ENCODE data around the gene PSMC3.

The PSMC3 gene

DNA sequence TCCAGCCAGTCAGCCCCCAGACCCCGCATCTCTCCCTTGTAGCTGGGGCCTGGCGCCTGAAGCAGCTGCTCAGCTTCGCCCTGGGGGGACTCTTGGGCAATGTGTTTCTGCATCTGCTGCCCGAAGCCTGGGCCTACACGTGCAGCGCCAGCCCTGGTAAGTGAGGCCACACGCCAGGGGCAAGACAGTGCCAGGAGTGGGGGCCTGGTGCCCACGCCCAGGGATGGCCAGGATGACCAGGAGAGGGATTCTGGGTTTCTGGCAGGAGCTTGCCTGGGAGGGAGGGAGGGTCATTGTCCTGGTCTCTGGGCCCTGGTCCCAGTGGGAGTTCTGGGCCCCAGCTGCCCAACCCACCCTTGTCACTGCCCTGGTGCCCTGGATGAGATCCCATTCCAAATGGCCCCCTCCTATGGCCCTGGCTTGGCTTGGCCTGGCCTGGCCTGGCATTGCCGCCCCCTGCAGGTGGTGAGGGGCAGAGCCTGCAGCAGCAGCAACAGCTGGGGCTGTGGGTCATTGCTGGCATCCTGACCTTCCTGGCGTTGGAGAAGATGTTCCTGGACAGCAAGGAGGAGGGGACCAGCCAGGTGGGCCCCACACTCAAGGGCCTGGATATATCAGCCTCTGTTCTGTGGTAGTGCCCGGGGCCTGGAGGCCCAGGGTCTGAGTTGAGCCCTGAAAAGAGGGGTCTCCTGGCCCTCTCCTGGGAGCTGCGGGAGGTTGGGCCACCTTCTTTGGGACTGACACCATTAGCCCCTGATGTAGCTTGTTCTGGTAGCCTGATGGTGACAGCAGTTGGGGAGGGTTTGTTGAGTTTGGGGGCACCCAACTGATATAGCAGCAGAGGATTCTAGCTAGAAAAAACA, 14.1 kb downstream of the PSMC3 start:
- DNase-seq: no peak

DNA sequence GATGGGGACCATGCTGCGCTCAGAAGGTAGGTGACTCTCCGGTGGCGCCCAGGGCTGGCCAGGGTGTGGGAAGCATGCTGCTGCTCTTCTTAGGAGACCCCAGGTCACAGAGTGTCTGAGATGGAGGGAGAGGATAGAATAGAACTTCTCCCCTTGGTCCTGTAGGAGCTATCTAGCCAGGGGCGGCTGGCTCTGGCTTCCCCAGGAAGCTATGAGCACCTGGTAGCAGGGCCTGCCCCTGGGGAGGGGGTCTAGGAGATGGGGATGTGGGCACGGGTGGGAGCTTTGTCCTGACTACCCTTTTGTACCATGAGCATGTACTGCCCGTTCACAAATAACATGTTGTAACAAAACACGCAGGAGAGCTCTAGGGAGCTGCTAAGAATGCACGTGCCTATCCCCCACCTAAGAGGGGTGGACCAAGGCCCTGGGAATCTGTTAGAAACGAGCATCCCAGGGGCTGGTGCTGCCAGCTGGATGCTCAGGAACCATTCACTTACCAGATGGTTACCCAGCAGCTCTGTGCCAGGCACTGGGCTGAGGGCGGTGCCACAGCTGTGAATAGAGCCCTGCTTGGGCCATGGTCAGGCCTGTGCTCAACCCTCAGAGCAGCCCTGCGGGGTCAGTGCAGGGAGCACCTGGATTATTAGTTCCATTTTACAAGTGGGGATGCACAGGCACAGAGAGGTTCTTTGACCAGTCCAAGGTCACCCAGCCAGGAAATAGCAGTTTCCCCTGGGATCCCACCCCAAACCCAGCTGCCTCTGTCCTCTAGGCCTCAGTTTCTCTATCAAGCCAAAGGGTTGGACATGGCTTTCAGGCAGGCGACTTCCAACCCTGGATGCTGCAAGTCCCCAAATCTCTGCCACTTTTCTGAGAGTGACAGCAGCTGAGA, 15.6 kb downstream of the PSMC3 start:
- DNase-seq: no peak

DNA sequence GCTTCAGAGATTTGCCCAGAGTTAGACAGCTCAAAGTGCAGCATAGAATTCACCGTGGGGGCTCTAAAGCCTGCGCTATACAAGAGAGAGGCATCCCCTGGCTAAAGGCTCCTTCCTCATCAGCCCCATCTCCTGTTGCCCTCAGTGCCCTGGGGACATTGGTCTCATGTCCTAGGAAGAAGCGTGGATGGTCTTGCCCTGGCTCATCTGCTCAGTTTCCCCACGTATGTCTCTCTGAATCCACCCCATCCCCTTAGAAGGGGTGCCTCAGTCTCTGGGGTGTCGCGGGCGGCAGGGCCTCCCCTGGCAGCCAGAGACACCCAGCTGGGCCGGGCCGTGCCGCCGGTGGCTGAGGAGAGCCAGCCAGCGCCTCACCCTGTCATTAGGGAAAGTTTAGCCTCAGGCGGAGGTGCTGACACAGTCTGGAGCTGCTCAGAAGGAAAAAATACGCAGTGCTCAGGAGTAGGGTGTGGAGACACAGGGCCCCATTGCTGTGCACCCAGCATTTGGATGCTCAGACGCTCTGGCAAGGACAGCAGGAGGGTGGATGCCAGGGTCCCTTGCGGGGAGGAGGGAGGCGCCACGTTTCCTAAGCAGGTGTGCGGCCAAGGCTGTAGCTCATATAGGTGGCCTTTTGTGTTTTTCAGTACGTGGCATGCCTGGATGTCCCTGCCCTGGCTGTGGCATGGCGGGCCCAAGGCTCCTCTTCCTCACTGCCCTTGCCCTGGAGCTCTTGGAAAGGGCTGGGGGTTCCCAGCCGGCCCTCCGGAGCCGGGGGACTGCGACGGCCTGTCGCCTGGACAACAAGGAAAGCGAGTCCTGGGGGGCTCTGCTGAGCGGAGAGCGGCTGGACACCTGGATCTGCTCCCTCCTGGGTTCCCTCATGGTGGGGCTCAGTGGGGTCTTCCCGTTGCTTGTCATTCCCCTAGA, 16.5 kb downstream of the PSMC3 start:
- no peak for DNase-seq

DNA sequence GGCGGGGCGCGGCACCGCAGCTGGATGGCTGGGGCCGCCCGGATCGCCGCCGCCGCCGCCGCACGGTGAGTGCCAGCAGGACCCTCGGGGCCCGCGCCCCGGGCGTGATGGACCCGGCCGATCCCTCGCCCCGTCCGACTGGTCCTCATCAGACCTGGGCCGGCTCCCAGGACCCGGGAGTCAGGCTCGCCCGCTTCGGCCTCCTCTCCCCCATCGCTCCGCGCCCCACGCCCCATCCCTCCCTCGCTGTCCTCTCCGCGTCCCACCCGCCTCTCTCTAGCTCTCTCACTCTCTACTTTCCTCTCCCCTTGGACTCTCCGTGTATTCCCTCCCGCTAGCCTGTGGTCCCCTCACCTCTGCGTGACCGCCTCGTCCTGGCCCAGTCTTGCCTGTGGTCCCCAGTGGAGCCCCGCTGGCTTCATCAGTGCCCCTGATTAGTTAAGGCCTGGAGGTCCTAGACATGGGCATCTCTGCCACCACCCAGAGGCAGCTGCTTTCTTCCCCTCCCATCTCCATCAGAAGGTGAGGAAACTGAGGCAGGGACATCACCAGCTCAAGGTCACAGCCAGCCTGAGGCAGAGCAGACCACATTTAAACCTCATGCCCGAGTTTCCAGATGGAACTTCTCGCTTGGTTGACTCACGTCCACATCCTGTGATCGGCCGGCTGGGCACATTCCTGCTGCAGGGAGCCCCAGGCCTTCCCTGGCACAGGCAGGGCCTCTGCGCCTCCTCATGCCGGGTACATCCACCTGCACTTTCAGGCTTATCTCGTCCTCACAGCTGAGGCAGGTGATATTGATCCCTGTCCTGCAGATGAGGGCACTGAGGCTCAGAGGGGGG, 17.4 kb downstream of the PSMC3 start:
- no peak for DNase-seq

DNA sequence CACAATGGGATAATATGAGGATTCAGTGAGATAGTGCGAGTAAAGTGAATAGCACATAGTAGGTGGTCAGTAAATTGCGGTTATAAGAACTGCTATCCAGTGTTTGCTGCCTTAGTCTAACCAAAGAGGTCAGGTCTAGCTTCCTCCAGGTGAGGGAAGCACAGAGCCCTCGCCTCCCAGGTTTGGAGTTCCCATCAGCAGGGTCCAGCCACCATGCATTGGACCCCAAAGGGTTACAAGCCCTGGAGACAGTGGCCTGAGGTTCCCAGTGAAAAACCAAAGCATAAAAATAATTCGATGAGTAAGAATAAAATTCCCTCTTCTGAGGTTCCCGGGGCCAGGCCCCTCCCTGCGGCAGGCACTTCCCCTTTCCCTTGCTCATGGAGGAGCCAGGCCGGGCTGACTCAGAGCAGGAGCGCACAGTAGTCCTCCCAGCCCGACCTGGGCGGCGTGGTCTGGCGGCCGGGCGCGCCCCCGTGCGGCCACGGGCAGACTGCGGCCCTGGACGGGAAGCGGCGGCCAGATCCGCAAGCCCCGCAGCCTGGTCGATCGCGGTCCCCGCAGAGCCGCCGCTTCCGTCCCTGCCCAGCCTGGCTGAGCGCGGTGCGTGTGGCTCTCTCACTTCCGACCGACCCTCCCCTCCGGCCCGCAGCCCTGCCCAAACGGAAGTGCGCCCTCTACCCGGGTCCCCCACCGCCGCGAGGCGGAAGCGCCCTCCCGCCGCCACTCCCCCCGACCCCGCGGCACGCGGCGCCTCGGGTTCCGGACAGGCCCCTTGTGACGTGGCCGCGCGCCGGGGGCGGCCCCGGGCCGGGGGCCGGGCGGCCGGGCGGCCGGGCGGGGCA, 18.3 kb downstream of the PSMC3 start, which contains the start of gene SLC39A13:
SLC39A13 (plus strand) TSS at position 845 of the 845 bp plus-strand sequence. CDS start 1,505 bp downstream, outside the sequence.
- peak; percentile 85 for DNase-seq

DNA sequence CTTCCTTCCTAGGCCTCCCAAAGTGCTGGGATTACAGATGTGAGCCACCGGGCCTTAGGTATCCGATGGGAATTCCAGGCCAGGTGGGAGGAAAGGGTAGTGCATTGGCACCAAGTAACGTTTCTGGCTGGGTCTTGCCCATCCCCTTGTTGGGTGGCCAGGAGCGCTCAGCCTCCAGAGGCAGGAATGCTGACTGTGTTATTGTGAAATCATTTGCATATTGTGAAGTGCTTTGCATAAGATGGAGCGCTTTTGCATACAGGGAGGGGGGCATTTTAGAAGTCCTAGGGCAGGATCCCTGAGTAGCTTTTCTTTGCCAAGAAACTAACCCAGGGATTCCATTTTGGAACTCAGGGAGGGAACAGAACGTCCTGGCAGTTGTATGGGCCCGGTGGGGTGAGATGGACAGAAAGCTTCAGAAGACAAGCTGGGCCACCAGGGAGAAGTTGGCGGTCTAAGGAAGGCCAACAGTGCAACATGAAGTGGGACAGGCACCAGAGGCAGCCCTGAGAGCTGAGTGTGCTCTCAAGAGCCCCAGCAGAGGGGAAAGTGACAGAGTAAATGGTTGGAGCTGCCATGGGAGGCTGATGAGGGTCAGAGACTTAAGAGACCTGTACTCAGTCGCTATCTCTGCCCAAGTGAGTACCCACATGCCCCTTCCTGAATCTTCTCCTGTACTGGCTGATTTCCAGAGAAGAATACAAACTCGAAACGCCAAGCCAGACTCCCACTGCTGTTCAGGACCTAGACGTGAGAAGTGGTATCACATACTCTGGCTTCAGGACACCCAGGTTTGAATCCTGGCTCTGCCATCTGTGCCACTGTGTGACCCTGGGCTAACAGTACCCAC, 19.1 kb downstream of the PSMC3 start:
- peak; percentile 89 for DNase-seq

DNA sequence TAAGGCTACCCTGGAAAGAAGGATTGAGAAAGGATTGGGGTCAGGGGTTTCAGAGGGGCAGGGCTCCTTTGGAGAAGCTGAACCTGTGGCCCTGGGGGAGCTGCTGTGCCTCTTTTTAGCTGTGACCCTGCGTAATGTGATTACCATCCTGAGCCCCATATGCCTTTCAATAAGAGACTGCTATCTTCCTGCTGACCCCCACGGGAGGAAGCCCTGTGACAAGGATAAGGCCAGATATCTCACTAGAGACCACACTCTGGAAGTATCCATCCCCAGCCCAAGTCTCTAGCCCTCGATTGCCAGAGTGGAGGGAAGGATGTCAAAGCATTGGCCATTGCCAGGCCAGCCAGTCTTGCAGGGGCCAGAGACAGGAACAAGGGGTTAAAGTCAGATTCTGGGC, 22.7 kb downstream of the PSMC3 start:
- no peak for DNase-seq

DNA sequence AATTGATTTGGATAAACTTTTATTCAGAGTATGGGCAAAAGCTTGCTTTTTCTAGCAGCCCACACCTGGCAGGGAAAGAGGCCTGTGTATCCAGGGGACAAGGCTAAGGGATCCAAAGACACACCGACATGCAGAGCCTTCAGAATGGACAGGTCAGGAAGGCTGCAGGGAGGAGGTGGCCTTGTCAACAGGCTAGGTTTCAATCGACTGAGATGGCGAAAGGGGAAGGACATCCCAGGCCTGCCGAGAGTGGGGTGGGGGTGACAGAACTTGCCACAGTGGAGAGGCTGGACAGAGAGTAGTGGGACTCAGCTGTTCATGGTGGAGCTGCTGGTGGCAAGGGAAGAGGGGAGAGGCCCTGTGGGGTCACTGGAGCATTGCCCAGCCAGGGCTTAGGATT, 23.1 kb downstream of the PSMC3 start:
- DNase-seq: no peak

DNA sequence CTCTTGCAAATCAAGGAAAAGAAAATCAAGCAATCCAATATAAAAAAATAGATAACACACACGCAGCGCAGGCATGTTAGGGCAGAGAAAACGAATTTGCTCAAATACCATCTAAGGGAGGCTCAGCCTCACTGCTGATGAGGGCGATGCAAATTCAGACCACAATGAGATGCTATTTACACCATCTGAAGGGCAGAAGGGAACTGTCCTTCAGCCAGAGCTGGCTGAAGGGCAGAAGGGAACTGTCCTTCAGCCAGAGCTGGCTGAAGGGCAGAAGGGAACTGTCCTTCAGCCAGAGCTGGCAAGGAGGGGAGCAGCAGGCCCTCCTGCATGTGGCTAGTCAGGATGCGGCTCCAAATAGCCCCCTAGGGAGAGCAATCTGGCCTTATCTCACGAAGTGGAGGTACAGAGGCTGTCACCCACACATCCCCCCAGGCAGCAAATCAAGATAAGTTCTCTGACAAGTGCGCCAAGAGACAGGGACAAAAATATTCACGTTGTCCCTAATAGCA, 25.4 kb downstream of the PSMC3 start:
- no peak for DNase-seq

DNA sequence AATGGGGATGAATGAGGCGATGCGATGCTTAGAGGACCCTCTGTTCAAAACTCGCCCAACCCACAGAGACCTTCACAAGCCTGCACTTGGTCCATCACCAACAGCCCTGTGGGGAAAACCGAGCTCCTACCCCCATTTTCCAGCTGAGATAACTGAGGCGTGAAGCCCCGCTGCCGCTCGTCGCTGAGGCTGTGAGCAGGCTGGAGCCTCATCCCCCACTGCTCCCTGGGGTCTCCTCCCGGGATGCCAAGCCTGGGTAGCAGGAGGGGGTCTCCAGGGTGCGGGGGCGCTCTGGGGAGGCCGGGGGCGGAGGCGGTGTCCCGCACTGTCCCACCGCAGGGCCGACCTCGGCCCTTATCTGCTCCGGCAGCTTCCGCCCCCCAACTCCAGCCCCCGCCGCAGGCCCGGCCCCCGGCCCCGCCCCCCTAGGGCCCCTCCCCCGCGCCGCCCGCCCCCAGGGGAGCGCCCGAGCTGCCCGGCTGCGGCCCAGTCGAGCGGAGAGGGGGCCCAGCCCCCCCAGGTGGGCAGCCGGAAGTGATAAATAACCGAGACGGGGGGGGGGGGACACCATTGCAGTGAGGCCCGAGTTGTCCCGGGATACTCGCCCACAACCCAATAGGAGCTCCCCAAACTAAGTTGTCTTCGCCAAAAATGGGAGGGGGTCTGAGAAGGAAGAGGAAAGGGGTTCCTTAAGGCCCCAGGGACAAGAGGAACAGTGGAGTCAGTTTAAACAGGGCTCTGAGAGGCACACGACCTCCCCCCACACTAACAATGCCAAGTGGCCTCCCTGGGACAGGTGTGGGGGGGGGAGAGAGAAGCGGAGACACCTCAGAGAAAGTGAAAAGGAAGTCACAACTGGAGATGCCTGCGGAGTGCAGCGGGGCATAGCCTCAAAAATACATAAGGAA, 26.1 kb downstream of the PSMC3 start:
- DNase-seq: no peak

DNA sequence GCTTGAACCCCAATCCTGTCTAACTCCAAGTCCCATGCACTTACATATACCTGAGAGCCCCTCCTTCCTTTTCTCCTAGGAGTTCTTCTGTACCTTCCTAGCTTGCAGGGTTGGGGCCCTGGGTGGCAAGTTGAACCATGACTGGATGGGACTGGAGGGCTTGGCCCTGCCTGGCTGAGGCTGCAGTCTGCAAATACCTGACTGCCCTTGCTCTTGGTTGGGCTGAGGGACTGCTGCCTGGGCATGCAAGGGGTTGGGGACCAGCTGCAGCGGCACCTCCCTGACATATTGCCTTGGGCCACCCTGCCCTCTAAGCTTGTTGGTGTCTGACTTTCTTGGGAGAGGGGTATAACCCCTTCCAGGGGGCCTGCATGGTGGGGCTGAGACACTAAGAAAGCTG, 27.7 kb downstream of the PSMC3 start:
- DNase-seq: no peak

DNA sequence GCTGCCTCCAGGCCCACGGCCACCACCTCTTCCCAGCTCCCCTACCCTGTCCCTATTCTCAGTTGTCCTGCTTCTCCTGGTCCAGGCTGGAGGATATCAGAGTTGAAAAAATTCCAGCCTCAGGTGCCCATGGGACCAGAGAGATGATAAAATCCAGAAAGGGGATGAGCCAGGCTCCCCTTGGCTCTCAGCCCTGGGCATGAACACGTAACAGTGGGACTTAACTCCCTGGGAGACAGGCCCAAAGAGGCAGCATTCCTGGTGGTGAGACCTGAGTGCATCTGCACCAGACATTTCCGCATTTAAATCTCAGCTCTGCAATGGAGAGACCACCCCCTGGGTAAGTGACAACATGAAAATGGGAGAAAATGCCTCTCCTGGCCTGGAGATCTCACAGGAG, 28.2 kb downstream of the PSMC3 start:
- DNase-seq: no peak

DNA sequence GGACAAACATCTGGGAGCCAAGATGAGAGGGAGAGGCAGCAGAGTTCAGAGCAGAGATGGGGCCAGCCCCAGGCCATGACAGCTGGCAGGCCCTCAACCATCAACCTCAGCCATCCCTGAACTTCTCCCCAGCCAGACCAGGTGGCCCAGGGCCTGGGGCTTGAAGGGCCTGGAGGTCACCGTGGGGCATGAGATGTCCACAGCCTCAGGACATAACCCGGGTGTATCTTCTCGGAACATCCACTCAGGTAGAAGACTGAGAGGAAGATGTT, 30.3 kb downstream of the PSMC3 start:
- DNase-seq: no peak

DNA sequence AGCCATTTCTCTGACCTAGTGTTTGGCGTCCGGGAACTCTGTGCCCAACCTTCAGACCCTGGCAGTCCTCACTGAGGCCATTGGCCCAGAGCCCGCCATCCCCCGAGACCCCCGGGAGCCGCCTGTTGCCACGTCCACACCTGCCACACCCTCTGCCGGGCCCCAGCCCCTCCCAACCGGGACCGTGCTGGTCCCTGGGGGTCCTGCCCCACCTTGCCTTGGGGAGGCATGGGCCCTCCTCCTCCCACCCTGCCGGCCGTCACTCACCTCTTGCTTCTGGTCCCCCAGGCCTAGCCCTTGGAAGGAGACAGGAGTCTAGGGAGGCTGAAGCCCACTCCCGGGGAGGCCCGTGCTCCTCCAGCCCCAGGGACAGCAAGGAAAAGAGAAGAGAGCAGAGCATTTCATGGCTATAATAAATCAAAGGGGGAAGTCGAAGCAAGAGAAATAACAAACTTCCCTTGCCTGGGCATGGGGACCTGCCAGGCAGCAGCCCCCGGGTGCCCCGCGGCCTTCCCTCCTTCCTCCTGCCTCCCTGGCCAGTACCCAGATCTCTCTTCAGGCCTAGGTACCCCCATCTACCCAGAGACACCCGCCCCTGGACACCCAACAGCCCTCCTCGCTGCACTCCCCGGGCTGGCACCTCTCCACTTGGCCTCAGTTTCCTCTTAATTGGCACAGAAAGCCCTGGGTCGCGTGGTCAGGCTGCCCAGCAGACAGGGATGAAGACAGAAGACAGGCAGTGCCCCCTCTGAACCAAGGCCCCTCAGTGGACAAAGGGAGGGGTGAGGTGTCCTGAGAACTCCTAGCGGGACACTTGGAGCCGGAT, 30.8 kb downstream of the PSMC3 start:
- no peak for DNase-seq

DNA sequence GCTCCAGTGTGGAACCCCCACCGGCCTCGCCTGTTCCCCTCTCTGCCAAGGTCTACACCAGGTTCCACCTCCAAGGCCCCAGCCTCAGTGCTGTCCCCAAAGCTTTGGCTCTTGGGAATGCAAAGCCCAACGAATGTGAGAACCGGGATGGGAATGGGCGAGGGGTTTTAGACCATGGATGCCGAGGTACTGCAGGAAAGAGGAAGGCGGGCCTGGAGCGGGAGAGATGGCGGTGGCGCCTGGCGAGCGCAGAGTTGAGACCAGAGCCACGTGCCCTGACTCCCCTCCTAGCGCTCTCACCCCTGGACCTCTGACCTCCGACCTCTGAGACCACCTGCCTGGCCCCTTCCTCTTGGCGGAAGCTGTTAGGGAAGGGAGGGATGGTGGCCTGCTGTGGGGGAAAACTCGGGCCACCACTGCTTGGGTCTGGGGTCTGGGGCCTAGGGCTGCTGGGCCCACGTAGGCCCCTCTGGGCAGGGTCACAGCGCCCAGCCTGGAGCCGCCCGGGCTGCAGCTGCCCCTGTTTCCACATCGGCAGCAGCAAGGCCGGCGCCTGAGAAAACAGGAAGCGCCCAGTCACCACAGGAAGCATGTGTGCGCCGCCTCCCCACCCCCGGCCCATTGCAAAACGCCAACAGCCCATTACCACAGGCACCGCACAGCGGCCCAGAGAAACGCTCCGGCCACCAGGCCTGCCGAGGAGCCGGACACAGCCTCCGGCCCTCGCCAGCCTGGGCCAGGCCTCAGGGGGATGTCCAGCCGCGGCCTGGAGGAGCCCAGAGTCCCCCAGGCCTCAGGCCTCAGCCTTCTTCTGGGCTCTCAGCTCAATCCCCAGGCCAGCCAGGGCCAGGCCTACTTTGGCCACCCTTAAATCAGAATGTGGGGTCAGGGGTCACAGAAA, 31.7 kb downstream of the PSMC3 start:
- no peak for DNase-seq

DNA sequence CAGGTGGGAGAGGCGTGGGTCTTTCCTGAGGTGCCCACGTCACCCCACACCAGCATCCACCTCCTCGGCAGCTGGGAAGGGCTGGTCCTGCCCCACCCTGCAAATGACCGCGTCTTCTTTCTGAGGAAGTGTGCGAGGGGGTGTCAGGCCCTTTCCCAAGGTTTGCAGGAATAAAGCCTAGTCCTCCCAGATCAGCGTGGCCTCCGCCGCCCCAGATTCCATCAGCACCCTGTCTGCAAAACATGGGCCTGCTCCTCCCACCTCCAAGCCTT, 32.3 kb downstream of the PSMC3 start:
- no peak for DNase-seq

All from NCI-H1048 (cell line).